ENCODE data around the gene ABI2. TPM values are rescaled to one million over a fixed set of nuclear protein-coding genes. Genes with fewer than 3 reads are reported as not detected.
"Not testable (repeated sequence)": the region's sequence is repeated elsewhere in the genome, so short reads cannot be mapped to it uniquely, and the experiment has no call there.

ABI2 gene
- total RNA-seq, 1 donor from 2014 or later: 85.4 TPM

DNA sequence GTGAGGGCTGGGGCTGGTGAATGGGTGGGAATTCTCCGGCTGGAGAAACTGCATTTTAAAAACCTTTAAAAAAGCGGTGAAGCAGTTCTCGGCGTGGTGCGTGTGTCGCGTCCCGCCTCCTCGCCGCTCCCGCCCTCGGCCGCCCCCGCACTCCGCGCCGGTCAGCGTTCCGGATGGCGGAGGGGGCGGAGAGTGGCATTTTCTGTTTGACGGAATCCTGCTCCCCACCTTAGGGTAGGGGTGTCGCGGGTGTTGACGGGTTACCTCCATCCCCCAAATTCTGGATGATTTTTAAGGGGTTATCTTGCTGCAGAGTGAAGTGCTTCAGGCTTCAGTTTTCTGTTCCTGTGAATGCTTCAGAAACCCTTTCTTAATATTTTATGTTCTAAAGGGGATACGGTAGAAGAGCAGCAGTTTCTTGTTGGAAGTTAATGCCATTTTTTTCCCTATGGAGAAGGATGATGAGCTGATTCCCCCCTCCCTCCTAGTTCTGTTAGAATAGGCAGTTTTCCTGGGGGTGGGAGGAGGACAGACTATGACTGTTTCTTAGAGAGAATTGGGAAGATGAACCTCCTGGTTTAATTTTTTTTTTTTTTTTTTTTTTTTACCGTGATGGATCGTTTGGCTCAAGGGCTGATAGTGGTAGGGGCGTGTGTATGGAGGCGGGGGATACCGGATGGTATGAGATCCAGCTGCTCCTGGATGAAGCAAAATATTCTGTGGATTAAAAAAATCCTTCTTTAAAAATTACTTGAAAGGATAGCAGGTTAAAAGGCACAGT is 756 bp downstream of the ABI2 start:
- Mint-ChIP-seq H3K27ac (ENCODE audit: unreplicated experiment) (peak overlapping the region; percentile 90), H3K4me3 (ENCODE audit: unreplicated experiment) (peak overlapping the region; percentile 89), H3K27me3 (ENCODE audit: unreplicated experiment) (no peaks in the 10 kb centered on the region), H3K36me3 (ENCODE audit: unreplicated experiment) (no peaks in the 10 kb centered on the region), H3K9me3 (ENCODE audit: unreplicated experiment) (no peaks in the 10 kb centered on the region), H3K4me1 (ENCODE audit: unreplicated experiment) (peaks cover 30% of the 10 kb centered on the region)
- TF ChIP-seq, protein P1, sequence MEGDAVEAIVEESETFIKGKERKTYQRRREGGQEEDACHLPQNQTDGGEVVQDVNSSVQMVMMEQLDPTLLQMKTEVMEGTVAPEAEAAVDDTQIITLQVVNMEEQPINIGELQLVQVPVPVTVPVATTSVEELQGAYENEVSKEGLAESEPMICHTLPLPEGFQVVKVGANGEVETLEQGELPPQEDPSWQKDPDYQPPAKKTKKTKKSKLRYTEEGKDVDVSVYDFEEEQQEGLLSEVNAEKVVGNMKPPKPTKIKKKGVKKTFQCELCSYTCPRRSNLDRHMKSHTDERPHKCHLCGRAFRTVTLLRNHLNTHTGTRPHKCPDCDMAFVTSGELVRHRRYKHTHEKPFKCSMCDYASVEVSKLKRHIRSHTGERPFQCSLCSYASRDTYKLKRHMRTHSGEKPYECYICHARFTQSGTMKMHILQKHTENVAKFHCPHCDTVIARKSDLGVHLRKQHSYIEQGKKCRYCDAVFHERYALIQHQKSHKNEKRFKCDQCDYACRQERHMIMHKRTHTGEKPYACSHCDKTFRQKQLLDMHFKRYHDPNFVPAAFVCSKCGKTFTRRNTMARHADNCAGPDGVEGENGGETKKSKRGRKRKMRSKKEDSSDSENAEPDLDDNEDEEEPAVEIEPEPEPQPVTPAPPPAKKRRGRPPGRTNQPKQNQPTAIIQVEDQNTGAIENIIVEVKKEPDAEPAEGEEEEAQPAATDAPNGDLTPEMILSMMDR (IDR thresholded peaks at IDR 0.05): no peak
- DNase-seq (ENCODE audit: extremely low spot score, unreplicated experiment): no peak

DNA sequence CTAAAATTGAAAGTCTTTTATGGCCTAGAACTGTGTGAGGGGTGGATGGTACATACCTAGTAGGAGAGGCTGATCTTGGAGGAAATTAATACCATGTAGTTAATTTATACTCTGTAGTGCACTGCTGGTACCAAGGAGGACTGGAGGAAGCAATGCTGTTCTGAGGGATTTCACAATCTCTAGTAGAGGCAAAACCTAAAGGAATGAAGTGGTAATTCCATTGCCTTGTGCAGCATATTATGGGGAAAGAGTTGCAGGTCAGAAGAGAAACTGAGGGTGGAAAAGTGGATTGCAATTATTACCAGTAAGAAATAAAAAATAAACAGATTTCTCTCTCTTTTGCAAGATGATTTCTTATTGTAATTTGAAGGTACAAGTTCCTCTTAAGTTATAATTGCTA is 2.2 kb downstream of the ABI2 start:
- Mint-ChIP-seq H3K4me3 (ENCODE audit: unreplicated experiment) (peak overlapping the region; percentile 89), H3K36me3 (ENCODE audit: unreplicated experiment) (peaks cover 4% of the 10 kb centered on the region), H3K27ac (ENCODE audit: unreplicated experiment) (peak overlapping the region; percentile 4), H3K27me3 (ENCODE audit: unreplicated experiment) (no peaks in the 10 kb centered on the region), H3K4me1 (ENCODE audit: unreplicated experiment) (peaks cover 30% of the 10 kb centered on the region), H3K9me3 (ENCODE audit: unreplicated experiment) (no peaks in the 10 kb centered on the region)
- TF ChIP-seq, protein P1 (IDR thresholded peaks at IDR 0.05): no peak
- no peak for DNase-seq (ENCODE audit: extremely low spot score, unreplicated experiment)

DNA sequence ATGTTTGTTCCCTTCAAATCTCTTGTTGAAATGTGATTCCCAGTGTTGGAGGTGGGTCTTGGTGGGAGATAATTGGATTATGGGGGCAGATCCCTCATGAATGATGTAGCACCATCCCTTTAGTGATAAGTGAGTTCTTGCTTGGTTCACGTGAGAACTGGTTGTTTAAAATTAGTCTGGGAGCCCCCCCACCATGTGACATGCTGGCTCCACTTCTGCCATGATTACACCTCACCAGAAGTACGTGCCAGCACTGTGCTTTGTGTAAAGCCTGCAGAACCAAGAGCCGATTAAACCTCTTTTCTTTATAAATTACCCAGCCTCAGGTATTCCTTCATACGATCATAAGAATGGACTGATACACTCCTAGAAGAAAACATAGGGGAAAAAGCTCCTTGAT is 10.1 kb downstream of the ABI2 start:
- Mint-ChIP-seq H3K27ac (ENCODE audit: unreplicated experiment) (no peak overlapping the region), H3K36me3 (ENCODE audit: unreplicated experiment) (peaks cover 15% of the 10 kb centered on the region), H3K9me3 (ENCODE audit: unreplicated experiment) (no peaks in the 10 kb centered on the region), H3K27me3 (ENCODE audit: unreplicated experiment) (no peaks in the 10 kb centered on the region), H3K4me1 (ENCODE audit: unreplicated experiment) (peaks cover 27% of the 10 kb centered on the region), H3K4me3 (ENCODE audit: unreplicated experiment) (no peak overlapping the region)
- TF ChIP-seq, protein P1 (IDR thresholded peaks at IDR 0.05): no peak
- no peak for DNase-seq (ENCODE audit: extremely low spot score, unreplicated experiment)

DNA sequence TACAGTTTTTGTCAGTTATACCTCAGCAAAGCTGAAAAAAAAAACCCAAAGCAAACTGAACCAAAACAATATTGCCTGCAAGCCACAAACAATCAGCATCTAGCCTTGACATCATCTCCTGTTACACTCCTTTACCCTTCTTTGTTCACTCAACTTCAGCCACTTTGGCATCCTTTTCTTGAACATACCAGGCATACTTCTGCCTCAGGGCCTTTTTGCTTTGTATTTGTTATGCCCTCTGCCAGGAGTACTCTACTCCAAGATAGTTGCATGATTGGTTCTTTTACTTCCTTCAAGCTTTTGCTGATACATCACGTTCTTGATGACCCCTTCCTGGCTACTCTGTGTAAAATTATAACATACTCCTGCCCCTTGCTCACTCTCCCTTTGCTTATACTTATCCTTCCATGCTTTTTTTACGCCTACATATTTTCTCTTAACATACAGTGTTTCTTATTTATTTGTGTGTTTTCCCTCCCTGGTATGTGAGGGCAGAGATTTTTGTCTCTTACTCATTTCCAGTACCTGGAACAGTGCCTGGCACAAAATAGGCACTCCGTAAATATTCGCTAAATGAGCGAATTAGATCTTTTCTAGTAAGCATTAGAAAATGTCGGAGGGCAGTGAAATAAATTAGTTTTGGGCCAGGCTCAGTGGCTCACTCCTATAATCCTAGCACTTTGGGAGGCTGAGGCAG is 12.7 kb downstream of the ABI2 start:
- Mint-ChIP-seq H3K4me3 (ENCODE audit: unreplicated experiment) (no peak overlapping the region), H3K27me3 (ENCODE audit: unreplicated experiment) (no peaks in the 10 kb centered on the region), H3K9me3 (ENCODE audit: unreplicated experiment) (no peaks in the 10 kb centered on the region), H3K27ac (ENCODE audit: unreplicated experiment) (peak overlapping the region; percentile 79), H3K36me3 (ENCODE audit: unreplicated experiment) (peaks cover 14% of the 10 kb centered on the region), H3K4me1 (ENCODE audit: unreplicated experiment) (peaks cover 26% of the 10 kb centered on the region)
- TF ChIP-seq, protein P1 (IDR thresholded peaks at IDR 0.05): no peak
- DNase-seq (ENCODE audit: extremely low spot score, unreplicated experiment): no peak

DNA sequence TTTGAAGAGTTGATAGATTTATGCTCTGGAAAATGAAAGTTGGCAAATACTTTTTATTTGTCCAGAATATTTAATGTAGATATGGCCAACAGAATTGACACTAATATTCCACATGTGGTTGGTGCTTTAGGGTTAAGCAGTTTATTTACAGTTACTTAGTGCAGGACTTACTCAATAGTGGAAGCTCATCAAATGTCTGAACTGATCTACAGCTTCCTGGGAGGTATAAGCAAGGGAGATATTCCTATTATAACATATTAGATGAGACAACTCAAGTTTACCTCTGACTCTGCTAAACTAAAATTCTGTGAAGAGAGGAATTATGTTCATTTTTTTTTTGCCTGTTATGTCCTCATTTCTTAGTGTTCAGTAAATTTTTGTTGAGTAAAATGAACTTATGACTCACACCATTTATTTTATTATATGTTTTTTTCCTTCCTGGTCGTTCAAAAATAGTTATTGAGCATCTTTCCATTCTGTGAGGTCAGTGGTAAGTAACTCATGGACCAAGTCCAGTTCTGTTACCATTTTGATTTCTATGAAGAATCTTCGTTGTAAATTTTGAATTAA is 13.6 kb downstream of the ABI2 start:
- no peak overlapping the region for H3K4me3 Mint-ChIP-seq (ENCODE audit: unreplicated experiment)
- TF ChIP-seq, protein P1 (IDR thresholded peaks at IDR 0.05): no peak
- no peak for DNase-seq (ENCODE audit: extremely low spot score, unreplicated experiment)
- peaks cover 13% of the 10 kb centered on the region for H3K36me3 Mint-ChIP-seq (ENCODE audit: unreplicated experiment)
- H3K27ac Mint-ChIP-seq (ENCODE audit: unreplicated experiment): peak overlapping the region; percentile 43
- no peaks in the 10 kb centered on the region for H3K27me3 Mint-ChIP-seq (ENCODE audit: unreplicated experiment)
- H3K4me1 Mint-ChIP-seq (ENCODE audit: unreplicated experiment): peaks cover 28% of the 10 kb centered on the region
- no peaks in the 10 kb centered on the region for H3K9me3 Mint-ChIP-seq (ENCODE audit: unreplicated experiment)

DNA sequence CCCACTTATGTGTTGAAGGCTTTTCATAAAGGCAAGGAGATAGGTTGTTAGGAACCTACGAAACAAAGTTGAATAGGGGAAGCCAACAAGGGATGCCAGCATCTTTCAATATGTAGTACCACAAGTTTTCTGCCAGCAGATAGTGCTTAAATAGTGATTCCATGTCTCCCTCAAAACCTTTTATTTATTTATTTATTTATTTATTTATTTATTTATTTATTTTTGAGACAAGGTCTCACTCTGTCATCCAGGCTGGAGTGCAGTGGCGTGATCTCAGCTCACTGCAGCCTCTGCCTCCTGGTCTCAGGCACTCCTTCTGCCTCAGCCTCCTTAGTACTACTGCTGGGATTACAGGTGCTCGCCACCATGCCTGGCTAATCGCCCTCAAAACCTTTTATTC is 14.2 kb downstream of the ABI2 start:
- H3K4me3 Mint-ChIP-seq (ENCODE audit: unreplicated experiment); H3K9me3 Mint-ChIP-seq (ENCODE audit: unreplicated experiment); H3K27me3 Mint-ChIP-seq (ENCODE audit: unreplicated experiment); DNase-seq (ENCODE audit: extremely low spot score, unreplicated experiment); H3K36me3 Mint-ChIP-seq (ENCODE audit: unreplicated experiment): not testable (repeated sequence)
- H3K27ac Mint-ChIP-seq (ENCODE audit: unreplicated experiment): peak overlapping the region; percentile 43
- H3K4me1 Mint-ChIP-seq (ENCODE audit: unreplicated experiment): peaks cover 25% of the 10 kb centered on the region

All from osteocyte (in vitro differentiated cells).